Stimulated activated CD8-positive, alpha-beta memory T cell treated with anti-CD3 and anti-CD28 coated beads, Interleukin-4, amount 100 ng/mL, for 48 hours (primary cell): ENCODE data around the gene HCFC1R1.
A peak's percentile ranks its signal among the peaks of the same experiment; 100 is the strongest.

Source experiments
- DNase-seq: peaks from one replicate; pipeline ENCODE4 v3.0.0-alpha.2; 2020

Gene HCFC1R1

DNA sequence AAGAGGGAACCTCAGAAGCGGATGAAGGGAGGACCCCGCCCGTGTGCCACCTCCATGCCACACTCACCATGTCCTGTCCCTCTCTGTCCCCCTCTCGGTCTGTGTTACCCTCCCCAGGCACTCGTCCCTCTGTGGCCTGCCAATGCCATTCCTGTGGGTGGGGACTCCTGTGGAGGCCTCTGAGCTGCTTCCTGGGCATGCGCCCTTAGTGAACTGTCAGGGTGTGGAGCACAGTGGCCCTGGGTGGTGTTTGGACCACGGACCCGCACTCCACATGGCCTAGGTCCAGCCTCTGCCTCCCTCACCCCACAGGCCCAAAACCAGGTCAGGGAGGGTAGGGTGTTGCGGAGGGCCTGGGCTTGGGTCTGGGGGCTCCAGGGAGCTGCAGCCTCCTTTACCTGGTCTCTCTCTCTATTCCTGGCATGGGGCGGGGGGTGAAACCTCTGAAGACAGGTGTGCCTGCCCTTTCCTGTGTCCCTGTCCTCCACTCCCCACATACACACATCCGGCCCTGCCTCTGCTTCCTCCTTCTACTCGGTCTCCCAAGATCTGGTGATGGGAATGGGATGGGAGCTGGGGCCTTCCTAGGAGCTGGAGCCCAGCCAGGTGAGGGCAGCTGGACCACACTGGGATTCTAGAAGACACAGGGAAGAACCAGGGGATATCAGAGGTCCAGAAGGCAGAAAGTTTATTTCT is 32.0 kb downstream of the HCFC1R1 start:
- DNase-seq: no peak

DNA sequence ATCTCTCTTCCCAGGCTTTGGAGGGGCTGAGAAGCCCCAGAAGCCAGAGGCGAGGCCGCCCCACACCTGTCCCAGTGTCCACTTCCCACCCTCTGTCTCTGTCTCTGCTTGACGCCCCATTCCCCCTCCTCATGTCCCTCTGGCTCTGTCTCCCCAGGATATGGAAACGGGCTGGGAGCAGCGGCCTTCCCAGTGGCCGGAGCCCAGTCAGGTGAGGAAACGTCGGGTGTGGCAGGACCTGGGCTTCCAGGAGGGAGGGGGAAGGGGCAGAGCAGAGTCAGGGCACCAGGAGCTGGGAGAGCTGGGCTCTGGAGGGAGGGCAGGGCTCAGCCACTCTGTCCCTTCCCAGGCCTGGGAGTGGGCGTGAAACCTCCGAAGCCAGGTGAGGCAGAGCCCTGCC is 32.9 kb downstream of the HCFC1R1 start:
- DNase-seq: no peak

DNA sequence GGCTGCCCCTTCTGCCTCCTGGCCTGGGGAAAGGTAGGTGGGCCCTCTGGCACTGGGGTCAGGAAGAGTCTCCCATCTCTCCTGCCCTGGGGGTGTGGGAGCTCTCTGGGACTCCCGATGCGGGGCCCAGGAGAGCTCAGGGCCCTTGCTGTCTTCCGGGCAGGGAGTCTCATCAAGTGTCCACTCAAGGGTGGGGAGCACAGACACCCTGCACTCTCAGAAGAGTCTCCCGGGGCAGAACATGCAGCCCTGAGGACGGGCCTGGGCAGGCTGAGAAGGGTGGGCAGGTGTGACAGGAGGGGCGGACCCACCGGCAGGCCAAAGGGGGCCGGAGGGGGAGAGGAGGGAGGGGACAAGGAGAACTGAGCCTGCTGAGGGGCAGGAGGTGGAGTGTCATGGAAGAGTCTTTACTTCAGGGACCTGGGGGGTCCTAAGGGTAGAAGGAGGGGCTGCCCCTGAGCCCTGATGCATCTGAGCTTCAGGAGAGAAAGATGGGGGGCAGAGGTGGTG is 35.1 kb downstream of the HCFC1R1 start:
- DNase-seq: no peak

DNA sequence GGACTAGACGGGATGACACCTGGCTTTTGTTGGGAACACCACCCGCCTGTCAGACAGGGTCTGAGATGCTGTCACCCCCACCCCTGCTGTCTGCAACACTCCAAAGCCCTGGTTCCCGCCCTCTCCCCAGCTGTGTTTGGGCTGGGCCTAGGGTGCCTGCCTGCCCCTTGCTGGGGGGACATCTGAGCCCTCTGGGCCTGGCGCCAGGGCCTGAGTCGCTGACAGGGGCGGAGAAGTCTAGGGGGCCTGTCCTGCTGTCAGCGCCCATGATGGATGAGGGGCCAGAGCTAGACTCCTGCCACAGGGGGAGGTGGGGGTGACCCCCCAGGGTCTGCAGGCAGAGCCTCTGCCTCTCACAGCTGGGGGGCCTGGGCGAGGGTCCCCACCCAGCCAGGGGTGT is 35.9 kb downstream of the HCFC1R1 start:
- DNase-seq: no peak

DNA sequence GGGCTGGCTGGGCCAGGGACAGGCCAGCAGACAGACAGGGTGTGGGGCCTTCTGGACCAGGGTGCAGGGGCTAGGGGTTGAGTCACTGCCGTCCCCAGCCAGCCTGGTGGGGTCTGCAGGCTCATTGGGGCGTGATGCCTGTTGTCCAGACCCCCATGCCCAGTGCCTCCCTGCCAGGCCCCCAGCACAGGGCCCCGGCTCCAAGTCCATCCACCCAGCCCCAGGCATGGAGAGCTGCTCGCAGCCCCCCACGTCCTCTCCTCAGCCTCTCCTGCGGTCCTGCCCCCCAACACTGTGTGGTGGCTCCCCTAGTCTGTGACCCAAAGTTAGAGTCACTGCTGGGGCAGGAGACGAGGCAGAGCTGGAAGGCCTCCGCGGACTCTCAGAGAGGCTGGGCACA is 36.5 kb downstream of the HCFC1R1 start:
- DNase-seq: no peak

DNA sequence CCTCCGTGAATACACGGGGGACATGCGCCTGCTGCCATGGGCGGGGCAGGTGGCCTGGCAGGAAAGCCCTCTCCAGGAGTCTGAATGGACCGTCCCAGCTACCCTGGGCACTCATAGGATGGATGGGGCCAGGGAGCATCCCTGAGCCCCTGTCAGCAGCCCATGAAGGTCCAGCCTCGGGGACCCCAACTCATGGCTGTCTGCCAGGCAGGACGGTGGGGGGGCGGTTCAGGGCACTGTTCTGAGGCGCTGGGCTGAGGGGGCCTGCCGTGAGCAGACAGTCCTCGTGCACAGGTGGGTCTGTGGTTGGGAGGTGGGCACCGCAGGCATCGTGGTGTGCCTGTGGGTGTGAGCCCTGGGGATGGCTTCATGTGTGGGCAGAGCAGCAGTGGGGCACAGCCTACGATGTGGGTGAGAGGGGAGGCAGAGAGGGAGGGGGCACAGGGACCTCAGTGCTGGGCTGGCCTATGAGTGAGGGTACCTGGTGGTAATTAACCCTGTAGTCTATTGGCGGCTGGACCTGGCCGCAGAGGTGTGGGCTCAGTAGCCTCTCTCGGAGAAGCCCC is 37.0 kb downstream of the HCFC1R1 start:
- no peak for DNase-seq

DNA sequence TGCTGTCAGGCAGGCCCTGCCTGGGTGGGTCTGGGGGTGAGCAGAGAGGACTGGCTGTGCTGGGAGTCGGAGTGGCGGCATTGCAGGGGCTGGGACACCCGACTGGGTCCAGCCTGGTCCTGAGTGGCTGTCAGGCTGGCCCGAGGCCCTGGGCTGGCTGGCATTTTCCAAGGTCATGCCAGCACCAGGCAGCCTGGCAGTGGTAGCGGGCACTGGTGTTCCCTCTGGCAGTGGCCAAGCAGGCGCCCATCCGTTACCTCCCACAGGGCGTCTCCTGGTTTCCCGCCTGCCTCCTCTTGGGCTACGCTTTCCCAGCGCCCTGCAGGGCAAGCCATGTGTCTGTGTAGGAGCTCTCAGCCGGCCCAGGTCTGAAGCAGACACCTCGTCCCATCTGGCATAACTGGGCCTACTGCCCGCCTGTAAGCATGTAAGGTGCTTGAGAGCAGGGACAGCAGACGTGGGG is 37.8 kb downstream of the HCFC1R1 start:
- no peak for DNase-seq

DNA sequence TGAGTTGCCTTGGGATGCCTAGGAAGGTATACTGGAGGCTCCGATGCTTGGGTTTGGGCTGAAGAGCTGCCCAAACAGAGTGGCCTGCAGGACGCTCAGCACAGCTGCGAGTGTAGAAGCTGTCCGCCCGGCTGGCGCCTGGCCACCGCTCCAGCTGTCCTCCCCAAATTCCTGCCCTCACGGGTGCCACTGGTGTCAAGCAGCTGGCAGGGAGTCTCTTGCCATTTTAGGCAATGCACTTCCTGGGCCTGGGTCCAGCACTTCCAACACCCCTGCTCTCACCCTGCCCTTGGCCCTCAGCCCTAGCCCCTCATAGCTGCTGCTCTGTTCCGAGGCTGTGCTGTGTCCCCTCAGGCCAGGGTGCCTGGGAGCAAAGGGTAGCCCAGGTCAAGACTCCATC is 38.3 kb downstream of the HCFC1R1 start:
- no peak for DNase-seq

DNA sequence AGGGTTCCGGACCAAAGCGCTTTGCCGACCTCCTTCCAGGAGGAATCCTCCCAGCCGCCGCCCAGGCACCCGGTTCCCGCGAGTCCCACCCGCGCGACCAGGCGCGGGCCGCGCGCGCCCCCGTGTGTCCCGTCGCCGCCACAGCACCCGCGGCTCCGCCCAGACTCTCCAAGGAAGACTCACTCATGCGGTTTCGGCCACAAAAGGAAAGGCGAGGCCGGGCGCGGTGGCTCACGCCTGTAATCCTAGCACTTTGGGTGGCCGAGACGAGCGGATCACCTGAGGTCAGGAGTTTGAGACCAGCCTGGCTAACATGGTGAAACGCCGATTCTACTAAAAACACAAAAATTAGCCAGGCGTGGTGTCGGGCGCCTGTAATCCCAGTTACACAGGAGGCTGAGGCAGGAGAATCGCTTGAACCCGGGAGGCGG is 40.0 kb downstream of the HCFC1R1 start:
- peak; percentile 90 for DNase-seq

DNA sequence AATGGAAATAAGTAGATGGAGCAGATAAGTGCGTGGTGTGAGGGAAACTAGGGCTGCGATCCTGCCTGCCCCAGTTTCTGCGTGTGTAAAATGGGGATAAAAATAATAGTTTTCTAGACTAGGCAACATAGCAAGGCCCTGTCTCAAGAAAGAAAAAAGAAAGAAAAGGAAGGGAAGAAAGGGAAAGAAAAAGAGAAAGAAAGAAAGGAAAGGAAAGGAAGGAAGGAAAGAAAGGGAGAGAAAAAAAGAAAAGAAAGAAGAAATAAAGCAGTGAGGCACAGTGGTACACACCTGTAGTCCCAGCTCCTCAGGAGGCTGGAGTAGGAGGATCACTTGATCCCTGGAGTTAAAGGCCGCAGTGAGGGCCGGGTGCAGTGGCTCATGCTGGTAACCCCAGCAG is 41.3 kb downstream of the HCFC1R1 start:
- DNase-seq: no peak

DNA sequence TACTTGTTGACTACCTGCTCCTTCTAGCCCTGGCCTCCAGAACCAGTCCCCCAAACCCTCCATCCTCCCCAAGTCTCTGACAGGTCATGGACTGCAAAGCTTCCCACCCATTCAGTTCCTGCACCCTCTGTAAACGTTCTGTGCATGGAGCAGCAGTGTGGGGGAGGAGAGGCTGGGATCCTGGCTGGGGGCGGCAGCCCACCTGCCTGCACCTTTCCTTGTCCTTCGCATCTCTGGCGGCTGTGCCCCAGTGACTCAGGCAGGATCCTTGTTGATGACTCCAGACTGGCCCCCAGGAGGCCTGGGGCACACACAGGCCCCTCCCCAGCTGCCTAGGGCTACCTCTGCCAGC is 41.9 kb downstream of the HCFC1R1 start:
- no peak for DNase-seq

DNA sequence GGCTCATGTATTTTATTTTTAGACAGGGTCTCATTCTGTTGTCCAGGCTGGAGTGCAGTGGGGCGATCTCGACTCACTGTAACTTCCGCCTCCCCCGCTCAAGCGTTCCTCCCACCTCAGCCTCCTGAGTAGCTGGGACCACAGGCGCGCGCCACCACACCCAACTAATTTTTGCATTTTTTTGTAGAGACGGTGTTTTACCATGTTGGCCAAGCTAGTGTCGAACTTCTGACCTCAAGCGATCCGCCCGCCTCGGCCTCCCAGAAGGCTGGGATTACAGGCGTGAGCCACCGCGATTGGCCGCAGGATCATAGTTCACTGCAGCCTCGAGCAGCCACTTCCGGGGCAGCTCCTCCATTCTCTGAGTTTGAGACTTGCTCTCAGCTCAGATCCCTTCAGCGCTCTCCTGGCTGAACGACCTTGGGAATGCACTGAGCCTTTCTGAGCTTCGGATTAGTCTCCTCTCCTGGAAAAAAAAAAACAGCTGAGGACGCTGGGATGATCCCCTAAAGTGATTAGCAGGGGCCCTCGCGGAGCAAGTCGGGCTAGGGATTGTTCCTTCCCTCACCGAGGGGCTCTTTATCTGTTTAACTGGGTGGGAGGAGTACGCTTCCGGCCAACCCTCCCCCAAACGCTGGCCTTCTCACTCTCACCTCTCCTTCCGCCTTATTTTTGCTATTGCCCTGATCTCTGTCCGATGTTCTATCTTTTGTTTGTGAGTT is 42.4 kb downstream of the HCFC1R1 start:
- no peak for DNase-seq

DNA sequence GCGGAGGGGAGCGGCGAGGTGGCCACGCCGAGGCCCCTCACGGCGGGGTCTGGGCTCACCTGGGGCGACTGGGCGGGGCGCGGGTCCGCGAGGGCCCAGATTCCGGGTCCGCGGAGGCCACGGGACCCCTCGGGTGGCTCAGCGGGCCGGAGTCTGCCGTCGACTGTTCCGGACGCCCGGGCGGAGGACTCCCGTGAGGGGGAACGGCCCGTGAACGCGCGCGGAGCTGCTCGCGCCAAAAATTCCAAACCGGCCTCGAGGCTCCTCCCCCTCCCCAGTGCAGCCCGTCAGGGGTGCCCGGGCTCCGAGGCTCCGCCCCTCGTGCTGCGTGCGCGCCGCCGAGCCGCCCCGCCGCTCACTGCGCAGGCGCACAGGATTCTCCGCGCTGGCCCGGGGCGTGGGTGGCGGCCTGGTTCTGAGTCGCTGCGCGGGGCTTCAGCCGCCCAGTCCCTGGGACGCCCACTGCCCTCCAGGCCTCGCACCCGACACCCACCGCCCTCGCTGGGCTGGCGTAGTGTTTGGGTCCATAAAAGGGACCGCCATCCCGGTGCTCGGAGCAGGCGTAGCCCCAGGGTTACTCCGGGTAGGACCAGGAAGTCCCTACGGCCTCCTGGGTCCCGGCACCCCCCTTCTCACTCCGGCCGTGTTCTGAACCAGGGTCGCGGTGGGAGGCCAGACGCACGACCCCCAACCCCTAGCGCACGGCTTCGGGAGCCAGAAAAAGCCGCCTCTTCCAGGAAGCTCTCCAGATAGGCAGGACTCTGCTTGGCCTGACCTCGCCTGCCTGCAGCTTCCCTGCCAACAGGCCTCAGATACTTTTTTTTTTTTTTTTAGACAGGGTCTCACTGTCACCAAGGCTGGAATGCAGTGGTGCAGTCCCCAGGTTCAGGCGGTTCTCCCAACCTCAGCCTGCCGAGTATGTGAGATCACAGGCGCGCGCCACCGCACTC is 43.2 kb downstream of the HCFC1R1 start, which contains the start of gene PKMYT1:
Gene PKMYT1, minus strand, starts transcription at position 220 of the 950 bp plus-strand sequence. CDS start 789 bp downstream, outside the sequence.
- DNase-seq: peak; percentile 97

DNA sequence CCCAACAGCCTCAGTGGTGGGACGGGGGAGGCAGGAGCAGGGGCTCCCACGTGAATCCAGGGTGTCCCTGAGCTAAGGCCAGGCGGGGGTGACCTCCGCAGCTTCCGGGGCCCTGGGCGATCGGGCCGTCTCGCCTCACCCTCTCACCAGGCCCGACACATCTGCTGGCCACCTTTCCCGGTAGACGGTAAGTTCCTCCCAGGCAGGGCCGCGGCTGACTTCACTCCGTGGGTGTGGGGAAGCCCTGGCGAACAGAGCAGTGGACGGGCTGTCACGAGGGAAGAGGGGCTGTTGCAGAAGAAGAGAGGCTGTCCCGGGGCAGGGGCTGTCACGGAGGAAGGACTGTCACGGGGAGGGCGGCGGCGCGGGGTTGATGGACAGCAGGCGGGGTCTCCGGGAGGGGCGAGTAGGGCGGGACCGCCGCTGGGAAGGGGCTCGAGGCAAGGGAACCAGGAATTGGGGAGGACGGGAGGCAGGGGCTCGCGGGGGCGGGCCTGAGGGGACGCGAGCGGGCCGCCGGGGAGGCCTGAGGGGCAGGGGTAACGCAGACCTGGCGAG is 44.0 kb downstream of the HCFC1R1 start:
- peak; percentile 62 for DNase-seq

DNA sequence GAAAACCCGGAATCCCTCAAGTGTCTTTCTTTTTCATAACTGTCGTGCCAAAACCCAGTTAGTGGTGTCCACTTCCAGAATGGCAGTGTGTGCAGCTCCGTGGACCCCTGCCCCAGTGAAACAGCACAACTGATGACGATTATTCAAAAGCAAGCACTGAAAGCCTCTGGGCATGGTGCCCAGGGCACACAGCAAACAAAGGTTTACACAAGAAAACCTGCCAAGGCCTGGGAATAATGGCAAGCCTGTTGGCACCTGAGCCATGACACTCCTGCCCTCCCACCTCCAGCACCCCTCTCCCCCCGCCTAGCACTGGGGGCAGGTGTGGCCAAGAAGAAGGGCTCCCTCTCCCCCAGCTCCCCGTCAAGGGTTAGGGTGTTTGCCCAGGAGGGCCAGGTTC is 46.3 kb downstream of the HCFC1R1 start:
- no peak for DNase-seq

DNA sequence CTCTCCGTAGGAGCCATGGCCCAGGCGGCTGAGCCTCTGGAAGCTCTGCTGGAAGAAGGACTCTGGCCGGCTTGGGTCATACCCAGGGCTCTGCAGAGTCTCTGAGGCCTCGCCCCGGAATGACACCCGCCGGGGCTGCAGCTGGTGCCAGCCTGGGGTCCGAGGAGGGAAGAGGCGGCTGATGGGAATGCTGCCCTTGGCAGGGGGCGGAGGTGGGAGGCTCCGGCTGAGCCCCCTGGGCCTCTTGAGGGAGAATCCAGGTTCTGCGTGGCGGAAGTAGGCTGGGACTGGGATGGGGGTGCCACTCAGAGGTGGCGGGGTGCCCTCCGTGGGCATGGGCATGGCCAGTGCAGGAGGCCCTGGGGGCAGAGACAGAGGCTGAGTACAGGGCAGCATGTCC is 47.1 kb downstream of the HCFC1R1 start:
- no peak for DNase-seq

DNA sequence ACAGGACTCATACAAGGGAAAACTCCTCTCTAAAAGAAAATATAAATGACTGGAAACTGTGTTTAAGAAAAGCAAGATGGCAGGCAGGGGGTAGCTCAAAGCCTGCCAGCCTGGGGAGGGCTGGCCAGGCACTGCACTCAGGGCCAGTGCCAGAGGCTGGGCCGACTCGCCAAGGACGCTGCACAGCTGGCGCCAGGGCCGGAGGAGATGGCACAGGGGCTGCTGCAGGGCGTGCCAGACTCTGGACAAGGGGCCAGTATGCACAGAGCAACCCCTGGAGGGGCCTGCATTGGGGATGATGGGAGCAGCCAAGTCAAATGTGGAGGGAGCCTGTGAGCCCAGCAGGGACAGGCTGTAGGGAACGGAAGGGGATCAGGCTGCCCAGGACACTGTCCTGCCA is 47.5 kb downstream of the HCFC1R1 start:
- no peak for DNase-seq

DNA sequence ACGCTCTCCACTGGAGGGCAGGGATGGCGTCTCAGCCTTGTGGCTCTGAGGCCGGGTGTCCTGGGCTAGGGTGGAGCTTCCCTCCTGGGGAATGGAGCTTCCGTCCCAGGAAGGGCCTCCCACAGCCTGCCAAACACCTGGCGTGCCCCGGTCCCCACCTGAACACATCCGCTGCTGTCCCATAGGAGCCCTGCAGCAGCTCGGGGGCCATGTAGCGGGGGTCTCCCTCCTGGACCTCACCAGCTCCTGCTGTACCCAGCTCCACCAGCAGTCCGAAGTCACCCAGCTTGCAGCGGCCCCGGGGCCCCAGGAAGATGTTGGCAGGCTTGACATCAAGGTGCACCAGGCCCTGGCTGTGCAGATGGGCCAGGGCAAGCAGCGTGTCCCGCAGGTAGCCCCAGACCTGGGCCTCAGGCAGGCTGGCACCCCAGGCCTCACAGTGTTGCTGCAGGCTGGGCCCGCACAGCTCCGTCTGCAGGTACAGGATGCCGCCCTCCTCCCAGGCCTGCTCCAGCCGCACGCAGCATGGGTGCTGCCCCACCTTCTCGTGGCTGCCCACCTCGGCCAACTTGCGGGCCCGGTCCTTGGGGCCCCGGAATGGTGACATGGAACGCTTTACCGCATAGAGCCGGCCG is 48.5 kb downstream of the HCFC1R1 start:
- DNase-seq: no peak

DNA sequence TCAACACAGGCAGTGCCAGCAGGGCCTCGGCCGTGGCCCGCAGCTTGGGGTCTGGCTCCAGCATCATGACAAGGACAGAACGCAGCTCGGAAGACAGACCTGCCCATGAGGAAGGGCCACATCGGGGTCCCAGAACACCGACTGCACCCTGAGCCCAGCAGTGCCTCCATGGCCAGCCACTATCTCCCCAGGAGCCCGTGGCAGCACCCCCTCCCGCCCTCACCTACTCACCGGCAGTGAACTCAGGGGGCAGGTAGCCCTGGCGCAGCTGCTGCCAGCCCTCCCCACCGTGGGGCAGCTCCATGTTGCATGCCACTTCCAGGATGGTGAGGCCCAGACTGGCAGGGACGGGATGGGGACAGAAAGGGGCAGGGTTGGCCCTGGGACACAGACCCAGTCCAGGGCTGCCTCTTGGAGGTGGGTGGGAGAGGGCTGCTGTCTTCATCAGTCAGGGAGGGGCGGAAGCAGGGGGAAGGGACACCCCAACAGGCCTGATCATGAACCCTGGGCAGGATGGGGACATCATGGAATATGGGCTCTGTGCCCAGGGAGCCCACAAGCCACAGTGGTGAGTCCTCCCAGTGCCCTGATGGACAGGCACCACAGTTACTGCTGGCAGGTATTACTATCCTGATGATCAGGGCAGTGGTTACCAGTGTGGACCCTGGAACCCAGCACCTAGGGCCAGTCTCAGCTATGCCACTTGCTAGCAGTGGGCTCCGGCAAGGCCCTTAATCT is 49.3 kb downstream of the HCFC1R1 start:
- DNase-seq: no peak

DNA sequence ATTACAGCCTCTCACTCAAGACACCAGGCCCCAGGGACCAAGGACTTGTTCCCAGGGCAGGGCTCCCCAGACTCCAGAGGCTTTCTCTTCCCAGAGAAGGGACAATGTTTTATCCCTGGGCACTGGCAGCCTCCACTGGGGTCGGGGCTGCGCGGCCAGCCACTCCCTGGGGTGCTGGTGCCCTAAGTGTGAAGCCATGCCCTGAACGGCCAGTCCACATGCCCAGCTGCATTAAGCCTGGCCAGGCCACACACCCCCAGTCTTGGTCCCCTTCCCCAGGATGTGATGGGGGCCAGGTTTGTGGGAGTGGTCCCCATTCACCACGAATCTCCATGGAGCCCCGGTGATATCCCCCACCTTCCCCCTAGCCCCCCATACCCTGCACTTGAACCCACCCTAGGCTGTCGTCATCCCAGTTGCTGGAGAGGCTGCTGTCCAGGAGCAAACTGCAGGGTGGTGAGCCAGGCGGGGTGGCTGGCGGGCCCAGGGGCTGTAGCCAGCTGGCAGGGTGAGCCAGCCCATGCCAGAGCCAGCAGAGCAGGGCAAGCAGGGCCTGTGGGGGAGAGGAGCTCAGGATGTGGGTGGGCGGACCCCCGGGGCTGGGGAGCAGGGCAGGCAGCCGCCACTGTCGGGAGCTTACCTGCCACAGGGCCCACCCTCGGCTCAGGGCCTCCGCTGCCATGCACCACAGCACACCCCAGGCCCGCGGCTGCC is 50.0 kb downstream of the HCFC1R1 start:
- DNase-seq: no peak

DNA sequence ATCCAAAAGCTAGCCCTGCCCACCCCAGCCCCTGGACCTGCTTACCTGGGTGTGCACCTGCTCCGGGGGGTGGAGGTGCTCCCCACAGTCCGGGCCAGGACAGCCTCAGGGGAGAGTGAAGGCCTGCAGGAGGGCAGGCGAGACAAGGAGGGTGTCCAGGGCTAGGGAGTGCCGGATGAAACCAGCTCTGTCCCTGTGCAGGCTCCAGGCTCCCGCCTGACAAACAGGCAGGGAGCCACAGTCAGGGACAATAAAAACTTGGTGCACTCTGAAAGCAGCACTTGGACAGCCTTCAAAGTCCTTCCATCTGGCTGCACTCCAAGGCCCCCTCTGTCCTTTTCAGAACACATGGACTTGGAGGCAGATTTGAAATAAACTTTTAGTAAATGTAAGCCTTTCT is 50.6 kb downstream of the HCFC1R1 start:
- DNase-seq: no peak
